ENCODE data around the gene GLIPR2.

DNA sequence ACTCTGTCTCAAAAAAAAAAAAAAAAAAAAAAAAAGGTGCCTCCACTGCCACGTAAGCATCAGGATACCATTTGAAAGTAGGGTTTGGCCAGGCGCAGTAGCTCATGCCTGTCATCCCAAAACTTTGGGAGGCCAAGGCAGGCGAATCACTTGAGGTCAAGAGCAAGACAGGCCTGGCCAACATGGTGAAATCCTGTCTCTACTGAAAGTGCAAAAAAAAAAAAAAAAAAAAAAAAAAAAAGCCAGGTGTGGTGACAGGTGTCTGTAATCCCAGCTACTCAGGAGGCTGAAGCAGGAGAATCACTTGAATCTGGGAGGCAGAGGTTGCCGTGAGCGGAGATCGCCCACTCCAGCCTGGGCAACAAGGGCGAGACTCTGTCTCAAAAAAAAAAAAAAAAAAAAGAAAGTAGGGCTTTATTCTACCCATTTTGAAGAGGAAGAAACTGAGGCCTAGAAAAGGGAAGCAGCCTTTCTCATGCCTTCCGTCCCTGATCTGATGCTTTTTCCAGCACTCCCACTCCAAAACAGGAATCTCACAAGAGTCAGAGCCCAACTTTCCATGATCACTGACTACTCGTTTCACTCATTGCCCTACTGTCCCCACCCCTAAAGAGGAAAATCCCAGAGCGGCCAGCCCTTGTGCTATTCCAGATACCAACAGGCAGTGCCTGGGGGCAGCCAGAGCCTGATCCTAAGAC lies 16.4 kb downstream of the GLIPR2 start:
- TF ChIP-seq, protein P1, sequence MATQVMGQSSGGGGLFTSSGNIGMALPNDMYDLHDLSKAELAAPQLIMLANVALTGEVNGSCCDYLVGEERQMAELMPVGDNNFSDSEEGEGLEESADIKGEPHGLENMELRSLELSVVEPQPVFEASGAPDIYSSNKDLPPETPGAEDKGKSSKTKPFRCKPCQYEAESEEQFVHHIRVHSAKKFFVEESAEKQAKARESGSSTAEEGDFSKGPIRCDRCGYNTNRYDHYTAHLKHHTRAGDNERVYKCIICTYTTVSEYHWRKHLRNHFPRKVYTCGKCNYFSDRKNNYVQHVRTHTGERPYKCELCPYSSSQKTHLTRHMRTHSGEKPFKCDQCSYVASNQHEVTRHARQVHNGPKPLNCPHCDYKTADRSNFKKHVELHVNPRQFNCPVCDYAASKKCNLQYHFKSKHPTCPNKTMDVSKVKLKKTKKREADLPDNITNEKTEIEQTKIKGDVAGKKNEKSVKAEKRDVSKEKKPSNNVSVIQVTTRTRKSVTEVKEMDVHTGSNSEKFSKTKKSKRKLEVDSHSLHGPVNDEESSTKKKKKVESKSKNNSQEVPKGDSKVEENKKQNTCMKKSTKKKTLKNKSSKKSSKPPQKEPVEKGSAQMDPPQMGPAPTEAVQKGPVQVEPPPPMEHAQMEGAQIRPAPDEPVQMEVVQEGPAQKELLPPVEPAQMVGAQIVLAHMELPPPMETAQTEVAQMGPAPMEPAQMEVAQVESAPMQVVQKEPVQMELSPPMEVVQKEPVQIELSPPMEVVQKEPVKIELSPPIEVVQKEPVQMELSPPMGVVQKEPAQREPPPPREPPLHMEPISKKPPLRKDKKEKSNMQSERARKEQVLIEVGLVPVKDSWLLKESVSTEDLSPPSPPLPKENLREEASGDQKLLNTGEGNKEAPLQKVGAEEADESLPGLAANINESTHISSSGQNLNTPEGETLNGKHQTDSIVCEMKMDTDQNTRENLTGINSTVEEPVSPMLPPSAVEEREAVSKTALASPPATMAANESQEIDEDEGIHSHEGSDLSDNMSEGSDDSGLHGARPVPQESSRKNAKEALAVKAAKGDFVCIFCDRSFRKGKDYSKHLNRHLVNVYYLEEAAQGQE (IDR thresholded peaks at IDR 0.05; ENCODE audit: low read depth) = no peak
- TF ChIP-seq EP300 (IDR thresholded peaks at IDR 0.05; ENCODE audit: borderline replicate concordance) (no peak), CREB1 (IDR thresholded peaks at IDR 0.05; ENCODE audit: low read depth) (no peak), CEBPB (IDR thresholded peaks at IDR 0.05) (no peak)
